Activated B cell treated with CpG ODN at 0.5 μM for 24 hours (primary cell): ENCODE data around the gene COL8A2. TPM values are rescaled to one million over a fixed set of nuclear protein-coding genes. Genes with fewer than 3 reads are reported as not detected.

Source experiments
- ATAC-seq: fragments of 200-7000 bp; cut with Tn5 transposase; one replicate; pipeline ENCODE4 v1.10.0; 2021; ENCODE audit warnings: low read depth, mild to moderate bottlenecking, moderate library complexity
- CTCF ChIA-PET: fragments of 350-600 bp; sonication (Branson Sonifier 250); formaldehyde crosslinking; loops from one replicate; lab custom pipeline; 2021; ENCODE audit warnings: antibody characterized with exemption; lab: Charles Lee
- POLR2A ChIA-PET: fragments of 350-600 bp; sonication (Branson Sonifier 250); formaldehyde crosslinking; loops from one replicate; lab custom pipeline; 2021; ENCODE audit warnings: antibody characterized with exemption; lab: Charles Lee
- DNase-seq: peaks from one replicate; pipeline ENCODE4 v3.0.0; 2022
- H3K27ac Mint-ChIP-seq: one replicate; pipeline ENCODE4 v1.8.0; 2020; ENCODE audit warnings: mixed read lengths
- H3K27me3 Mint-ChIP-seq: one replicate; pipeline ENCODE4 v1.8.0; 2021; ENCODE audit warnings: mixed read lengths
- H3K36me3 Mint-ChIP-seq: one replicate; pipeline ENCODE4 v1.8.0; 2021; ENCODE audit warnings: low read depth, mixed read lengths
- H3K4me1 Mint-ChIP-seq: one replicate; pipeline ENCODE4 v1.8.0; 2021; ENCODE audit warnings: mixed read lengths
- H3K4me3 Mint-ChIP-seq: one replicate; pipeline ENCODE4 v1.8.0; 2020; ENCODE audit warnings: mild to moderate bottlenecking, mixed read lengths
- H3K9me3 Mint-ChIP-seq: one replicate; pipeline ENCODE4 v1.8.0; 2020; ENCODE audit warnings: mixed read lengths
- intact Hi-C: fragments of 100-400 bp; cut with micrococcal nuclease; formaldehyde crosslinking; loops from one replicate; pipeline ENCODE4 v1.15.1; 2024
- total RNA-seq: library from RNA; stranded (reverse); gene quantifications from 2 replicates; pipeline ENCODE4 v1.2.3, GENCODE V29; 2022
- TF ChIP-seq, protein P1 (sequence below): fragments of 200-600 bp; IDR thresholded peaks from one replicate; pipeline ENCODE4 v1.8.0; 2022; ENCODE audit warnings: antibody characterized with exemption, mild to moderate bottlenecking

The COL8A2 gene
- total RNA-seq, 1 donor from 2014 or later = 0.24 TPM

DNA sequence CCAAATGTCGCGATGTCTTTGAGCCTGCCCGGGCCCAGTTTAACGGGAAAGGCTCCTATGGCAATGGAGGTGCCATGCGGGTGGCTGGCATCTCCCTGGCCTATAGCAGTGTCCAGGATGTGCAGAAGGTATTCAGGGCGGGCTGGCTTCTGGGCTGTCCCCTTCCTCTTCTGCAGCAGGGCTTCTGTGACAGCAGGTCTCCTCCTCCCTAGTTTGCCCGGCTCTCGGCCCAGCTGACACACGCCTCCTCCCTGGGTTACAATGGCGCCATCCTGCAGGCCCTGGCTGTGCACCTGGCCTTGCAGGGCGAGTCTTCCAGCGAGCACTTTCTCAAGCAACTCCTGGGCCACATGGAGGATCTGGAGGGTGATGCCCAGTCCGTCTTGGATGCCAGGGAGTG lies 33.3 kb downstream of the COL8A2 start:
- intact Hi-C loops = no loop called here
- TF ChIP-seq, protein P1, sequence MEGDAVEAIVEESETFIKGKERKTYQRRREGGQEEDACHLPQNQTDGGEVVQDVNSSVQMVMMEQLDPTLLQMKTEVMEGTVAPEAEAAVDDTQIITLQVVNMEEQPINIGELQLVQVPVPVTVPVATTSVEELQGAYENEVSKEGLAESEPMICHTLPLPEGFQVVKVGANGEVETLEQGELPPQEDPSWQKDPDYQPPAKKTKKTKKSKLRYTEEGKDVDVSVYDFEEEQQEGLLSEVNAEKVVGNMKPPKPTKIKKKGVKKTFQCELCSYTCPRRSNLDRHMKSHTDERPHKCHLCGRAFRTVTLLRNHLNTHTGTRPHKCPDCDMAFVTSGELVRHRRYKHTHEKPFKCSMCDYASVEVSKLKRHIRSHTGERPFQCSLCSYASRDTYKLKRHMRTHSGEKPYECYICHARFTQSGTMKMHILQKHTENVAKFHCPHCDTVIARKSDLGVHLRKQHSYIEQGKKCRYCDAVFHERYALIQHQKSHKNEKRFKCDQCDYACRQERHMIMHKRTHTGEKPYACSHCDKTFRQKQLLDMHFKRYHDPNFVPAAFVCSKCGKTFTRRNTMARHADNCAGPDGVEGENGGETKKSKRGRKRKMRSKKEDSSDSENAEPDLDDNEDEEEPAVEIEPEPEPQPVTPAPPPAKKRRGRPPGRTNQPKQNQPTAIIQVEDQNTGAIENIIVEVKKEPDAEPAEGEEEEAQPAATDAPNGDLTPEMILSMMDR = no peak
- Mint-ChIP-seq H3K4me3 (no peak overlapping the region), H3K36me3 (peaks cover 51% of the 10 kb centered on the region), H3K4me1 (peaks cover 17% of the 10 kb centered on the region), H3K9me3 (no peaks in the 10 kb centered on the region), H3K27me3 (peaks cover under 1% of the 10 kb centered on the region), H3K27ac (no peak overlapping the region)
- ATAC-seq (no peak), DNase-seq (peak; percentile 13)
- ChIA-PET CTCF (no interaction called here), POLR2A (no interaction called here)

DNA sequence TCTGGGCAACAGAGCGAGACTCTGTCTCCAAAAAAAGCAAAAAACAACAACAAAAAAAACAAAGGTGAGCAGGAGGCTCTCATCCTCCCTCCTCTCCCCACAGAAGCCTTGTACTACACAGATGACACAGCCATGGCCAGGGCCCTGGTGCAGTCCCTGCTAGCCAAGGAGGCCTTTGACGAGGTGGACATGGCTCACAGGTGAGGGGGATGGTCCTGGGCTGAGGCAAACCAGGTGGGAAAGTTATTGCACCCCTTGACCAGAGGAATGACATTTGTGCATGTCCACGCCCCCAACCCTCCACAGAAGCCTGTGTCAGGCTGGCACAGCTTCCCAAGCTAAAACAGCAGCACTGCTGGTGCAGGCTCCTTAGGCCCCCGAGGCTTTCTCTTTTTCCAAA lies 33.9 kb downstream of the COL8A2 start:
- ATAC-seq (no peak), DNase-seq (no peak)
- ChIA-PET CTCF (no interaction called here), POLR2A (no interaction called here)
- TF ChIP-seq, protein P1 = no peak
- peaks cover 45% of the 10 kb centered on the region for H3K36me3 Mint-ChIP-seq
- no peak overlapping the region for H3K27ac Mint-ChIP-seq
- peaks cover 17% of the 10 kb centered on the region for H3K4me1 Mint-ChIP-seq
- H3K4me3 Mint-ChIP-seq = no peak overlapping the region
- intact Hi-C loops = no loop called here
- peaks cover 6% of the 10 kb centered on the region for H3K27me3 Mint-ChIP-seq
- no peaks in the 10 kb centered on the region for H3K9me3 Mint-ChIP-seq

GRCh38 chr1:36089393-36090121 lies 35.5 kb downstream of the COL8A2 start:
- TF ChIP-seq, protein P1 = no peak
- peaks cover 17% of the 10 kb centered on the region for H3K4me1 Mint-ChIP-seq
- H3K36me3 Mint-ChIP-seq = peaks cover 32% of the 10 kb centered on the region
- H3K4me3 Mint-ChIP-seq = peak overlapping the region; percentile 89
- peaks cover 16% of the 10 kb centered on the region for H3K27me3 Mint-ChIP-seq
- no peak for DNase-seq
- ChIA-PET CTCF (no interaction called here), POLR2A (interaction anchor here (0.5 to 1.5 kb wide), 2 partner anchors 13 to 159 kb away, joined by 5 to 8 read pairs; partner anchors contain the start of gene AGO3)
- intact Hi-C loops = loop anchor here (2.0 to 10.0 kb wide), 2 partner anchors 159 to 235 kb away; partner anchors contain the start of gene AGO3
- peak overlapping the region; percentile 88 for H3K27ac Mint-ChIP-seq
- no peak for ATAC-seq
- H3K9me3 Mint-ChIP-seq = no peaks in the 10 kb centered on the region

DNA sequence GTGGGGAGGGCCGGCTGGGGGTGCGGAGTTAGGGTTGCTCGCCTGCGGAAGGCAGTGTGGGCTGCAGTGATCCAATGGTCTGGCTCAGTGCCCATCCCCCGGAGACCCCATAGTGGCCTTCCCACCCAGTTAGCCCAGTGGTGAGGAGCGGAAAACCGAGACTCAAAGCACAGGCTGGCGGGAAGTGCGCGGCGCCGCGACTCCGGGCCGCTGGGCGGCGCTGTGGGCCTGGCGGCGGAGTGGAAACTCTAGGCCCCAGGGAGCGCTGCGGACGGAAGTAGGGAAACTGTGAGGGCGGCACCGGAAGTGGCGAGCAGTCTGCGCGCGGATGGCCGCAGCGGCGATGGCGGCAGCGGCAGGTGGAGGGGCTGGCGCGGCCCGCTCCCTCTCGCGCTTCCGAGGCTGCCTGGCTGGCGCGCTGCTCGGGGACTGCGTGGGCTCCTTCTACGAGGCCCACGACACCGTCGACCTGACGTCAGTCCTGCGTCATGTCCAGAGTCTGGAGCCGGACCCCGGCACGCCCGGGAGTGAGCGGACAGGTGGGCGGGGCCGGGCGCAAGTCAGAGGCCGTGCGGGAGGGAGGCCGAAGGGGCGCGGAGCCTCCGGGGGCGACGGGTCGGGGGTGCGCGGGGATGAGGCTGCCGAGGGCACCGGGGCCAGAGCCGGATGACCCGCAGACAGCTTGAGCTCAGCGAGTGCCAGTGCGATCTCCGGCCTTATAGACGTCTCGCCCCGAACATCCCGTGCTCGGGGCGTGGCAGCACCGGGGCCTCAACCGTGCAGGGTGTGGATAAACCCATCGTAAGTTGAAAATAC lies 36.2 kb downstream of the COL8A2 start, which contains the start of gene ADPRS:
ADPRS (plus strand) TSS at position 316 of the 816 bp plus-strand sequence; CDS start at position 329, 13 bp downstream.
- CTCF ChIA-PET = no interaction called here
- intact Hi-C loops = loop anchor here (1.0 to 10.0 kb wide), 5 partner anchors 61 to 298 kb away; partner anchors contain the start of genes AGO1, AGO3 and TRAPPC3
- TF ChIP-seq, protein P1 = no peak
- Mint-ChIP-seq H3K4me1 (peaks cover 17% of the 10 kb centered on the region), H3K4me3 (peak within 1 kb of the TSS; percentile 89), H3K27me3 (peaks cover 18% of the 10 kb centered on the region), H3K9me3 (no peaks in the 10 kb centered on the region), H3K27ac (peak within 1 kb of the TSS; percentile 88), H3K36me3 (peaks cover 26% of the 10 kb centered on the region)
- POLR2A ChIA-PET = interaction anchor here (0.5 to 1.5 kb wide), 2 partner anchors 13 to 158 kb away, joined by 5 to 8 read pairs; partner anchors contain the start of gene AGO3
- peak; percentile 85 for ATAC-seq
- peak; percentile 90 for DNase-seq
